IMR-90 (cell line): ENCODE data around the gene INMT. TPM values are rescaled to one million over a fixed set of nuclear protein-coding genes. Genes with fewer than 3 reads are reported as not detected.

Experiments used
- ATAC-seq: fragments of 200-7000 bp; cut with Tn5 transposase; 2 replicates; pipeline ENCODE4 v1.9.1; 2020; ENCODE audit warnings: low read depth, mild to moderate bottlenecking, moderate library complexity
- BruUV-seq: library from RNA; stranded (reverse); fragments of 400-500 nt; replicated peaks from 2 replicates; lab custom pipeline; 2021; lab: Mats Ljungman, UMichigan
- CTCF ChIA-PET: fragments of 300-600 bp; formaldehyde crosslinking; extraction: SDS; loops from one replicate; lab custom pipeline; 2021; ENCODE audit warnings: antibody characterized with exemption; lab: Yijun Ruan, JAX
- POLR2A ChIA-PET: fragments of 300-600 bp; sonication (Branson Sonifier 250); formaldehyde crosslinking; loops from one replicate; lab custom pipeline; 2022; ENCODE audit warnings: antibody characterized with exemption; ENCODE audit not compliant: unreplicated experiment; lab: Charles Lee
- DNase-seq: peaks from one replicate; pipeline ENCODE4 v3.0.0; 2013
- H2AFZ ChIP-seq: replicated peaks from 2 replicates; pipeline ENCODE3; 2013; ENCODE audit warnings: low read length, mild to moderate bottlenecking; ENCODE audit not compliant: poor library complexity
- H2AK5ac ChIP-seq: 2 replicates; pipeline ENCODE4 v1.6.1; 2013; ENCODE audit warnings: low read depth, low read length, inconsistent platforms
- H2AK9ac ChIP-seq: replicated peaks from 2 replicates; pipeline ENCODE3; 2013; ENCODE audit warnings: mild to moderate bottlenecking, low read depth, low read length, moderate library complexity; ENCODE audit not compliant: poor library complexity
- H2BK120ac ChIP-seq: 2 replicates; pipeline ENCODE4 v1.6.1; 2013; ENCODE audit warnings: low read depth, low read length, inconsistent platforms
- H2BK15ac ChIP-seq: 3 replicates; pipeline ENCODE4 v1.6.1; 2013; ENCODE audit warnings: low read depth, low read length, inconsistent platforms
- H2BK20ac ChIP-seq: 2 replicates; pipeline ENCODE4 v1.6.1; 2013; ENCODE audit warnings: low read depth, mild to moderate bottlenecking, inconsistent platforms, low read length, moderate library complexity
- H2BK5ac ChIP-seq: 2 replicates; pipeline ENCODE4 v1.6.1; 2013; ENCODE audit warnings: mild to moderate bottlenecking, low read depth, low read length, inconsistent platforms; ENCODE audit not compliant: poor library complexity, severe bottlenecking
- H3K14ac ChIP-seq: replicated peaks from 2 replicates; pipeline ENCODE4 v1.6.1; 2013; ENCODE audit warnings: low read depth, low read length, inconsistent platforms
- H3K18ac ChIP-seq: 2 replicates; pipeline ENCODE4 v1.6.1; 2013; ENCODE audit warnings: low read depth, low read length, control low read depth
- H3K23ac ChIP-seq: 2 replicates; pipeline ENCODE4 v1.6.1; 2013; ENCODE audit warnings: low read depth, low read length, inconsistent platforms
- H3K27ac ChIP-seq: 2 replicates; pipeline ENCODE4 v1.5.1; 2013; ENCODE audit warnings: mild to moderate bottlenecking, control low read depth, low read length; ENCODE audit not compliant: insufficient read depth
- H3K27me3 ChIP-seq: 2 replicates; pipeline ENCODE4 v1.6.1; 2013; ENCODE audit warnings: low read length; ENCODE audit not compliant: control insufficient read depth, insufficient read depth
- H3K36me3 ChIP-seq: 2 replicates; pipeline ENCODE4 v1.6.1; 2013; ENCODE audit warnings: low read length, mixed read lengths; ENCODE audit not compliant: control insufficient read depth, insufficient read depth
- H3K4ac ChIP-seq: 2 replicates; pipeline ENCODE4 v1.6.1; 2013; ENCODE audit warnings: low read depth, low read length, inconsistent platforms
- H3K4me1 ChIP-seq: 2 replicates; pipeline ENCODE4 v1.6.1; 2013; ENCODE audit warnings: low read length, mixed read lengths; ENCODE audit not compliant: control insufficient read depth, insufficient read depth
- H3K4me2 ChIP-seq: 2 replicates; pipeline ENCODE4 v1.6.1; 2013; ENCODE audit warnings: low read depth, mild to moderate bottlenecking, control low read depth, low read length, moderate library complexity
- H3K4me3 ChIP-seq: 2 replicates; pipeline ENCODE4 v1.5.1; 2013; ENCODE audit warnings: low read depth, mild to moderate bottlenecking, control low read depth, low read length, moderate library complexity; ENCODE audit not compliant: insufficient read depth
- H3K56ac ChIP-seq: 2 replicates; pipeline ENCODE4 v1.6.1; 2013; ENCODE audit warnings: low read length, inconsistent platforms; ENCODE audit not compliant: insufficient read depth; ENCODE audit errors: extremely low read depth
- H3K79me1 ChIP-seq, 2 experiments: 2 replicates each; pipeline ENCODE4 v1.6.1; 2013; ENCODE audit warnings: low read length in 2 of 2, inconsistent platforms in 1 of 2, low read depth in 1 of 2
- H3K9ac ChIP-seq: 2 replicates; pipeline ENCODE4 v1.6.1; 2013; ENCODE audit warnings: low read depth, low read length, control low read depth
- H3K9me1 ChIP-seq: 2 replicates; pipeline ENCODE4 v1.6.1; 2013; ENCODE audit warnings: low read length, inconsistent platforms; ENCODE audit not compliant: insufficient read depth
- H3K9me3 ChIP-seq: 2 replicates; pipeline ENCODE4 v1.6.1; 2013; ENCODE audit warnings: low read length; ENCODE audit not compliant: control insufficient read depth, insufficient read depth
- H4K20me1 ChIP-seq: 2 replicates; pipeline ENCODE4 v1.6.1; 2013; ENCODE audit warnings: low read length, inconsistent platforms; ENCODE audit not compliant: insufficient read depth
- H4K5ac ChIP-seq: 2 replicates; pipeline ENCODE4 v1.6.1; 2013; ENCODE audit warnings: mild to moderate bottlenecking, low read depth, low read length, control low read depth
- H4K8ac ChIP-seq, 2 experiments: 2 replicates each; pipeline ENCODE4 v1.6.1; 2013; ENCODE audit warnings: low read depth in 2 of 2, low read length in 2 of 2, control low read depth in 1 of 2, inconsistent platforms in 1 of 2
- H4K91ac ChIP-seq: 2 replicates; pipeline ENCODE4 v1.6.1; 2013; ENCODE audit warnings: low read depth, low read length, inconsistent platforms; ENCODE audit not compliant: insufficient read depth
- CEBPB ChIP-seq: IDR thresholded peaks from 2 replicates; pipeline ENCODE4 v1.6.1; 2012; ENCODE audit warnings: low read depth, low read length, improper control_type of control experiment
- CTCF ChIP-seq: conservative IDR thresholded peaks from 2 replicates; pipeline ENCODE4 v1.5.1; 2012; ENCODE audit warnings: mild to moderate bottlenecking, low read depth, low read length, improper control_type of control experiment
- MAFK ChIP-seq: IDR thresholded peaks from 2 replicates; pipeline ENCODE4 v1.6.1; 2012; ENCODE audit warnings: low read depth, low read length, improper control_type of control experiment
- MAZ ChIP-seq: IDR thresholded peaks from 2 replicates; pipeline ENCODE4 v1.6.1; 2012; ENCODE audit warnings: low read depth, mild to moderate bottlenecking, low read length, improper control_type of control experiment, moderate library complexity, borderline replicate concordance
- MXI1 ChIP-seq: IDR thresholded peaks from 2 replicates; pipeline ENCODE4 v1.6.1; 2012; ENCODE audit warnings: low read depth, mild to moderate bottlenecking, low read length, moderate library complexity, borderline replicate concordance
- NFE2L2 ChIP-seq: fragments of 150-350 bp; IDR thresholded peaks from 2 replicates; pipeline ENCODE4 v1.6.1; 2016; ENCODE audit warnings: low read depth, mild to moderate bottlenecking, low read length
- POLR2A ChIP-seq: IDR thresholded peaks from 2 replicates; pipeline ENCODE4 v1.6.1; 2012; ENCODE audit warnings: mild to moderate bottlenecking, low read depth, low read length
- RFX5 ChIP-seq: IDR thresholded peaks from 2 replicates; pipeline ENCODE4 v1.8.0; 2012; ENCODE audit warnings: low read depth, mild to moderate bottlenecking, low read length, moderate library complexity
- SMC3 ChIP-seq: fragments of 150-350 bp; IDR thresholded peaks from 2 replicates; pipeline ENCODE4 v1.6.1; 2016; ENCODE audit warnings: low read depth, mild to moderate bottlenecking, antibody characterized with exemption, low read length, moderate library complexity
- WGBS, 2 experiments: methylation state at CpG; one replicate each; pipeline versions ENCODE4 v1.1.5 to v1.1.7; 2013; ENCODE audit warnings: missing lambda C conversion rate in 2 of 2; ENCODE audit not compliant: insufficient read length in 1 of 2; ENCODE audit errors: extremely low coverage in 2 of 2; 5-methylcytosine and 5-hydroxymethylcytosine counted together
- dilution Hi-C: fragments of 300-500 bp; cut with HindIII; formaldehyde crosslinking; loops from one replicate; pipeline ENCODE4 v1.14.3; 2018; ENCODE audit warnings: low sequenced_read_pairs; ENCODE audit not compliant: unreplicated experiment
- in situ Hi-C: fragments of 300-500 bp; cut with MboI; formaldehyde crosslinking; loops from 3 replicates; pipeline ENCODE4 v1.14.3; 2019; ENCODE audit warnings: low sequenced_read_pairs, inconsistent platforms, mixed read lengths
- intact Hi-C: fragments of 100-400 bp; cut with micrococcal nuclease; formaldehyde crosslinking; loops from 2 replicates; pipeline ENCODE4 v1.10.0; 2022
- polyA plus RNA-seq, 3 experiments: library from polyadenylated mRNA; depleted of rRNA; stranded (reverse); fragments of >200 nt; gene quantifications; 2 replicates each; pipeline ENCODE4 v1.2.3, GENCODE V29; 2012; ENCODE audit warnings: low replicate concordance in 1 of 3
- total RNA-seq: library from RNA; depleted of rRNA; stranded (reverse); fragments of >200 nt; gene quantifications from 2 replicates; pipeline ENCODE4 v1.2.3, GENCODE V29; 2012

Gene INMT
- total and polyA plus RNA-seq, 2 of the 4 experiments (the other 2 are of a cell fraction): 0.39 to 2.2 TPM

- Histone ChIP-seq H3K9me1 (no peaks in the 10 kb centered on the region), H3K79me1 (no peaks in the 10 kb centered on the region), H3K4me3 (no peak overlapping the region), H3K4me1 (no peaks in the 10 kb centered on the region), H3K36me3 (no peaks in the 10 kb centered on the region), H3K9ac (no peak overlapping the region), H2AK9ac (no peak overlapping the region), H2AFZ (no peak overlapping the region), H4K20me1 (no peaks in the 10 kb centered on the region), H2BK20ac (no peak overlapping the region), H4K91ac (no peak overlapping the region), H2BK120ac (no peak overlapping the region), H3K27ac (no peak overlapping the region), H3K18ac (no peak overlapping the region), H2BK5ac (no peak overlapping the region), H3K4ac (no peak overlapping the region), H3K9me3 (peaks cover 2% of the 10 kb centered on the region; the same call in 1 of the 2 replicates), H2AK5ac (no peak overlapping the region), H2BK15ac (no peak overlapping the region), H4K5ac (no peak overlapping the region), H3K4me2 (no peak overlapping the region), H3K14ac (no peak overlapping the region), H4K8ac (no peak overlapping the region), H3K23ac (no peak overlapping the region), H3K56ac (no peak overlapping the region), H3K27me3 (peaks cover 13% of the 10 kb centered on the region)
- dilution Hi-C loops: no loop called here
- ChIA-PET CTCF (no interaction called here), POLR2A (no interaction called here)
- ATAC-seq (no peak), DNase-seq (no peak)
- intact Hi-C loops: no loop called here
- no CpG with 5 or more reads among the region's 6 CpGs for WGBS, 2 experiments
- TF ChIP-seq MAFK (no peak), CEBPB (no peak), NFE2L2 (no peak), SMC3 (no peak), MAZ (no peak), RFX5 (no peak), POLR2A (no peak), MXI1 (no peak), CTCF (no peak)
- in situ Hi-C loops: no loop called here
- BruUV-seq: no TSS peak
Observed at GRCh38 chr7:30713392-30713791, 38.5 kb upstream of the INMT start.
